Measurements from ENCODE around the gene FDXACB1. TPM values are rescaled to one million over a fixed set of nuclear protein-coding genes. Genes with fewer than 3 reads are reported as not detected.

FDXACB1 gene
- total and polyA plus RNA-seq, 4 donors: 0.95 to 1.9 (median 1.2) TPM

- no peak for DNase-seq
Measured at GRCh38 chr11:111920908-111921307, 41.9 kb upstream of the FDXACB1 start.

GRCh38 chr11:111918390-111919256 is 39.7 kb upstream of the FDXACB1 start, which contains the start of gene C11orf52:
C11orf52 (plus strand) TSS chr11:111918913; CDS start chr11:111918973, 60 bp downstream.
- intact Hi-C loops (cut with DNase I): no loop called here
- ATAC-seq (ENCODE audit: low FRiP score): no peak
- Histone ChIP-seq H3K4me1 (ENCODE audit: control insufficient read depth in 1 of 2, insufficient read depth in 2 of 2, low read length in 2 of 2) (peaks cover 0 to 6% of the 10 kb centered on the region in 2 donors), H3K36me3 (ENCODE audit: control insufficient read depth in 1 of 2, insufficient read depth in 2 of 2, low read length in 1 of 2) (no peaks in the 10 kb centered on the region), H3K27ac (ENCODE audit: low read depth in 1 of 2, low read length in 2 of 2) (peak within 1 kb of the TSS in 1 of 2 donors; percentile 0), H3K27me3 (ENCODE audit: control insufficient read depth in 1 of 2, insufficient read depth in 2 of 2, low read length in 1 of 2) (no peaks in the 10 kb centered on the region), H3K9me3 (ENCODE audit: control insufficient read depth, low read length) (no peaks in the 10 kb centered on the region), H3K4me3 (ENCODE audit: low read length in 2 of 2) (no peak within 1 kb of the TSS)
- DNase-seq: no peak
- 63 to 69% methylated on average over 19 of the region's 19 CpGs for WGBS, 2 donors

More at GRCh38 chr11:111920908-111921307, 41.9 kb upstream of the FDXACB1 start:
- H3K4me3 ChIP-seq (ENCODE audit: low read length in 2 of 2): no peak overlapping the region
- no peaks in the 10 kb centered on the region for H3K9me3 ChIP-seq (ENCODE audit: control insufficient read depth, low read length)
- no peaks in the 10 kb centered on the region for H3K27me3 ChIP-seq (ENCODE audit: control insufficient read depth in 1 of 2, insufficient read depth in 2 of 2, low read length in 1 of 2)
- intact Hi-C loops (cut with DNase I): no loop called here
- H3K36me3 ChIP-seq (ENCODE audit: control insufficient read depth in 1 of 2, insufficient read depth in 2 of 2, low read length in 1 of 2): no peaks in the 10 kb centered on the region
- 74 to 93% methylated on average over 2 of the region's 2 CpGs for WGBS, 2 donors
- H3K27ac ChIP-seq (ENCODE audit: low read depth in 1 of 2, low read length in 2 of 2): no peak overlapping the region
- no peak for ATAC-seq (ENCODE audit: low FRiP score)
- H3K4me1 ChIP-seq (ENCODE audit: control insufficient read depth in 1 of 2, insufficient read depth in 2 of 2, low read length in 2 of 2): peaks cover 0 to 11% of the 10 kb centered on the region in 2 donors

GRCh38 chr11:111917788-111918187 is 38.8 kb upstream of the FDXACB1 start:
- no peaks in the 10 kb centered on the region for H3K9me3 ChIP-seq (ENCODE audit: control insufficient read depth, low read length)
- DNase-seq: no peak
- H3K27me3 ChIP-seq (ENCODE audit: control insufficient read depth in 1 of 2, insufficient read depth in 2 of 2, low read length in 1 of 2): no peaks in the 10 kb centered on the region
- ATAC-seq (ENCODE audit: low FRiP score): no peak
- 89 to 93% methylated on average over 3 of the region's 3 CpGs for WGBS, 2 donors
- no peak overlapping the region for H3K27ac ChIP-seq (ENCODE audit: low read depth in 1 of 2, low read length in 2 of 2)
- H3K36me3 ChIP-seq (ENCODE audit: control insufficient read depth in 1 of 2, insufficient read depth in 2 of 2, low read length in 1 of 2): no peaks in the 10 kb centered on the region
- intact Hi-C loops (cut with DNase I): no loop called here
- peaks cover 0 to 6% of the 10 kb centered on the region in 2 donors for H3K4me1 ChIP-seq (ENCODE audit: control insufficient read depth in 1 of 2, insufficient read depth in 2 of 2, low read length in 2 of 2)
- H3K4me3 ChIP-seq (ENCODE audit: low read length in 2 of 2): no peak overlapping the region

GRCh38 chr11:111917312-111917711 is 38.3 kb upstream of the FDXACB1 start:
- H3K27me3 ChIP-seq (ENCODE audit: control insufficient read depth in 1 of 2, insufficient read depth in 2 of 2, low read length in 1 of 2): no peaks in the 10 kb centered on the region
- H3K36me3 ChIP-seq (ENCODE audit: control insufficient read depth in 1 of 2, insufficient read depth in 2 of 2, low read length in 1 of 2): no peaks in the 10 kb centered on the region
- intact Hi-C loops (cut with DNase I): no loop called here
- peaks cover 0 to 6% of the 10 kb centered on the region in 2 donors for H3K4me1 ChIP-seq (ENCODE audit: control insufficient read depth in 1 of 2, insufficient read depth in 2 of 2, low read length in 2 of 2)
- DNase-seq (no peak), ATAC-seq (ENCODE audit: low FRiP score) (no peak)
- H3K9me3 ChIP-seq (ENCODE audit: control insufficient read depth, low read length): no peaks in the 10 kb centered on the region
- H3K27ac ChIP-seq (ENCODE audit: low read depth in 1 of 2, low read length in 2 of 2): no peak overlapping the region
- WGBS, 2 donors: 91 to 95% methylated on average over 2 of the region's 2 CpGs
- H3K4me3 ChIP-seq (ENCODE audit: low read length in 2 of 2): no peak overlapping the region

GRCh38 chr11:111916768-111917167 is 37.8 kb upstream of the FDXACB1 start:
- intact Hi-C loops (cut with DNase I): no loop called here
- WGBS, 2 donors: 92 to 96% methylated on average over 1 of the region's 1 CpG
- DNase-seq (no peak), ATAC-seq (ENCODE audit: low FRiP score) (no peak)
- Histone ChIP-seq H3K4me1 (ENCODE audit: control insufficient read depth in 1 of 2, insufficient read depth in 2 of 2, low read length in 2 of 2) (peaks cover 0 to 6% of the 10 kb centered on the region in 2 donors), H3K9me3 (ENCODE audit: control insufficient read depth, low read length) (no peaks in the 10 kb centered on the region), H3K27me3 (ENCODE audit: control insufficient read depth in 1 of 2, insufficient read depth in 2 of 2, low read length in 1 of 2) (no peaks in the 10 kb centered on the region), H3K27ac (ENCODE audit: low read depth in 1 of 2, low read length in 2 of 2) (no peak overlapping the region), H3K36me3 (ENCODE audit: control insufficient read depth in 1 of 2, insufficient read depth in 2 of 2, low read length in 1 of 2) (no peaks in the 10 kb centered on the region), H3K4me3 (ENCODE audit: low read length in 2 of 2) (no peak overlapping the region)

GRCh38 chr11:111913997-111914396 is 35.0 kb upstream of the FDXACB1 start:
- intact Hi-C loops (cut with DNase I): loop anchor here in 1 of 2 donors (2.0 kb wide), 1 partner anchor 35 kb away; the partner anchor contains the start of genes CFAP68 and FDXACB1
- no peaks in the 10 kb centered on the region for H3K27me3 ChIP-seq (ENCODE audit: control insufficient read depth in 1 of 2, insufficient read depth in 2 of 2, low read length in 1 of 2)
- H3K36me3 ChIP-seq (ENCODE audit: control insufficient read depth in 1 of 2, insufficient read depth in 2 of 2, low read length in 1 of 2): peaks cover 0 to under 1% of the 10 kb centered on the region in 2 donors
- peak overlapping the region; percentile 94 to 99 for H3K27ac ChIP-seq (ENCODE audit: low read depth in 1 of 2, low read length in 2 of 2)
- H3K4me3 ChIP-seq (ENCODE audit: low read length in 2 of 2): peak overlapping the region; percentile 79
- ATAC-seq (ENCODE audit: low FRiP score) (peak; percentile 76), DNase-seq (peak; percentile 84 to 87)
- peaks cover 0 to 6% of the 10 kb centered on the region in 2 donors for H3K4me1 ChIP-seq (ENCODE audit: control insufficient read depth in 1 of 2, insufficient read depth in 2 of 2, low read length in 2 of 2)
- WGBS, 2 donors: 5 to 6% methylated on average over 4 of the region's 4 CpGs
- no peaks in the 10 kb centered on the region for H3K9me3 ChIP-seq (ENCODE audit: control insufficient read depth, low read length)

GRCh38 chr11:111913031-111913861 is 34.3 kb upstream of the FDXACB1 start:
- H3K4me1 ChIP-seq (ENCODE audit: control insufficient read depth in 1 of 2, insufficient read depth in 2 of 2, low read length in 2 of 2): peaks cover 0 to 6% of the 10 kb centered on the region in 2 donors
- no peaks in the 10 kb centered on the region for H3K27me3 ChIP-seq (ENCODE audit: control insufficient read depth in 1 of 2, insufficient read depth in 2 of 2, low read length in 1 of 2)
- DNase-seq: peak; percentile 62 to 73
- 2 to 4% methylated on average over 22 to 24 of the region's 24 CpGs for WGBS, 2 donors
- peak overlapping the region; percentile 64 to 79 for H3K4me3 ChIP-seq (ENCODE audit: low read length in 2 of 2)
- H3K27ac ChIP-seq (ENCODE audit: low read depth in 1 of 2, low read length in 2 of 2): peak overlapping the region; percentile 94 to 99
- ATAC-seq (ENCODE audit: low FRiP score): peak; percentile 59
- intact Hi-C loops (cut with DNase I): loop anchor here in 1 of 2 donors (2.0 kb wide), 1 partner anchor 34 kb away; the partner anchor contains the start of genes CFAP68 and FDXACB1
- H3K36me3 ChIP-seq (ENCODE audit: control insufficient read depth in 1 of 2, insufficient read depth in 2 of 2, low read length in 1 of 2): peaks cover 0 to 3% of the 10 kb centered on the region in 2 donors
- no peaks in the 10 kb centered on the region for H3K9me3 ChIP-seq (ENCODE audit: control insufficient read depth, low read length)

GRCh38 chr11:111912535-111912934 is 33.6 kb upstream of the FDXACB1 start, which contains the start of gene HSPB2:
HSPB2 (plus strand) TSS chr11:111912734; CDS start chr11:111912830, 96 bp downstream.
- Histone ChIP-seq H3K27ac (ENCODE audit: low read depth in 1 of 2, low read length in 2 of 2) (peak within 1 kb of the TSS; percentile 97 to 99), H3K4me3 (ENCODE audit: low read length in 2 of 2) (peak within 1 kb of the TSS; percentile 79 to 98), H3K27me3 (ENCODE audit: control insufficient read depth in 1 of 2, insufficient read depth in 2 of 2, low read length in 1 of 2) (no peaks in the 10 kb centered on the region), H3K36me3 (ENCODE audit: control insufficient read depth in 1 of 2, insufficient read depth in 2 of 2, low read length in 1 of 2) (peaks cover 0 to 3% of the 10 kb centered on the region in 2 donors), H3K9me3 (ENCODE audit: control insufficient read depth, low read length) (no peaks in the 10 kb centered on the region), H3K4me1 (ENCODE audit: control insufficient read depth in 1 of 2, insufficient read depth in 2 of 2, low read length in 2 of 2) (peaks cover 0 to 6% of the 10 kb centered on the region in 2 donors)
- ATAC-seq (ENCODE audit: low FRiP score): peak; percentile 15
- peak; percentile 65 to 84 for DNase-seq
- intact Hi-C loops (cut with DNase I): loop anchor here in 1 of 2 donors (2.0 kb wide), 1 partner anchor 34 kb away; the partner anchor contains the start of genes CFAP68 and FDXACB1
- 1 to 2% methylated on average over 16 to 26 of the region's 26 CpGs for WGBS, 2 donors

Measured in aorta (tissue), 5 donors.